ENCODE results near the gene POFUT1.
A peak's percentile ranks its signal among the peaks of the same experiment; 100 is the strongest.
"Not testable (repeated sequence)": the region's sequence is repeated elsewhere in the genome, so short reads cannot be mapped to it uniquely, and the experiment has no call there.

Gene POFUT1

GRCh38 chr20:32236819-32237218 is 29.1 kb downstream of the POFUT1 start:
- no peak for DNase-seq

DNA sequence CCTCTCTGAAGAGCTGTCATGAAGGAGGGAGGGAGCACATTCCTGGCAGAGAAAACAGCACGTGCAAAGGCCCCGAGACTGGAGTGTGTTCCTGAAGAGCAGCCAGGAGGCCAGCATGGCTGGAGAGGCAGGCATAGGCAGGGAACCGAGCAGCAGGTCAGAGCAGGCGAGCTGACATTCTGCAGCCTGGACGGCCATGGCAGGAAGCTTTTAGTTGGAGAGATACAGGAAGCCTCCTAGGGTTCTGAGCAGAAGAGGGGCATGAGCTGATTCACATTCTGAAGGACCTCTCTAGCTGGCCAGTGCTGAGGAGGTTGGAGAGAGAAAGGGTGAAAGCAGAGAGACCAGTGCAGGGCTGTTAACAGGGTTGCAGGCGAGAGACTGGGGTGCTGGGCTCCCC is 29.7 kb downstream of the POFUT1 start:
- DNase-seq: no peak

DNA sequence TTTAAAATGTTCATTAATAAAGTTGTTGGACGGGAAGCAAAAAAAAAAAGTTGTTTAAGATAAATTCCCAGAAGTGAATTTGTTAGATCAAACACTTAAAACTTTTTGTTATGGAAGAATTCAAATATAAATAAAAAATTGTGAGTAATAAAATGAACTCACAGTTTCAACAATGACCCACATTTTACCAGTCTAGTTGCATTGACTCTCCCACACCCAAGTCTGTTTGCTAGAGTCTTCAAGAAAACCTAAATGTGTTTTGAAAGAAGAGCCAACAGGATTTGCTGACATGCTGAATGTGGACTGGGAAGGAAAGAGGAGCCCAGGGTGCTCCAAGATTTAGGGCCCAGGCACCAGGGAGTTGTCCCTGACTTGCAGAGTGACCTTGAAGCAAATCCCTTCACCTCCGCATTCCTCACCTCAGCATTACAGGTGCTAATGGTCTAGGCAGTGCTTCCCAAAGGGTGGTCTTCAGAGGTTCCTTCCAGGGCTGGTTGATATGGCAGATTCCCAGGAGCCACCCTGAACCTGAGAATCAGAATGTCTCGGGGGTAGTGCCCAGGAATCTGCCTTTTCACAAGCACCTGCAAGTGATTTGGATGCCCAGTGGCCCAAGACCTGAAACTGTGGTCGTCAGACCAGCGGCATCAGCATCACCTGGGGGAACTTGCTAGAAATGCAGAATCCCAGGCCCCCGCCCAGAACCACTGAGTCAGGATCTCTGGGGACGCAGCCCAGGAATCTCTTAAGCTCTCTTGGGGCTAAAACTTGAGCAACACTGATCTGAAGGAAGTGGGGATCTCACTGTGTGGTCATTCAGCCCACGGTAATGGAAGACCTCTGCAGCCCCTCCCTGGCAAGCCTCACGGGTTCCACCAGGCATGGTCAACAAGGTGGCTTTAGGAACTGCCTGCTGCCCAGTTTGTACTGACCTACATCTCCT is 31.1 kb downstream of the POFUT1 start:
- DNase-seq: no peak

GRCh38 chr20:32240205-32240604 is 32.5 kb downstream of the POFUT1 start:
- no peak for DNase-seq

- no peak for DNase-seq
Measured at GRCh38 chr20:32241807-32242206, 34.1 kb downstream of the POFUT1 start.

GRCh38 chr20:32244150-32244823 is 36.6 kb downstream of the POFUT1 start:
- no peak for DNase-seq

DNA sequence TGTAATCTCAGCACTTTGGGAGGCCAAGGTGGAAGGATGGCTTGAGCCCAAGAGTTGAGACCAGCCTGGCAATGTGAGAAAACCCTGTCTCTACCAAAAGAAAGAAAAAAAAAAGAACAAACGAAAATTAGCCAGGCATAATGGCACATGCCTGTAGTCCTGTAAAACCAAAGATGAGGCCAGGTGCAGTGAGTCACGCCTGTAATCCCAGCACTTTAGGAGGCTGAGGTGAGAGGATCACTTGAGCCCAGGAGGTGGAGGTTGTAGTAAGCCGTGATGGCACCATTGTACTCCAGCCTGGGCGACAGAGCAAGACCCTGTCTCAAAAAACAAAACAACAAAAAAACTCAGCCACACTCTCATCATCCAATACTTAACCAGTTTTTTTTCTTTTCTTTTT is 37.3 kb downstream of the POFUT1 start:
- DNase-seq: no peak

- DNase-seq: not testable (repeated sequence)
Measured at GRCh38 chr20:32246208-32246607, 38.5 kb downstream of the POFUT1 start.

GRCh38 chr20:32248043-32248442 is 40.4 kb downstream of the POFUT1 start:
- DNase-seq: no peak

GRCh38 chr20:32249030-32249738 is 41.5 kb downstream of the POFUT1 start:
- DNase-seq: no peak

GRCh38 chr20:32251470-32251869 is 43.8 kb downstream of the POFUT1 start:
- no peak for DNase-seq

DNA sequence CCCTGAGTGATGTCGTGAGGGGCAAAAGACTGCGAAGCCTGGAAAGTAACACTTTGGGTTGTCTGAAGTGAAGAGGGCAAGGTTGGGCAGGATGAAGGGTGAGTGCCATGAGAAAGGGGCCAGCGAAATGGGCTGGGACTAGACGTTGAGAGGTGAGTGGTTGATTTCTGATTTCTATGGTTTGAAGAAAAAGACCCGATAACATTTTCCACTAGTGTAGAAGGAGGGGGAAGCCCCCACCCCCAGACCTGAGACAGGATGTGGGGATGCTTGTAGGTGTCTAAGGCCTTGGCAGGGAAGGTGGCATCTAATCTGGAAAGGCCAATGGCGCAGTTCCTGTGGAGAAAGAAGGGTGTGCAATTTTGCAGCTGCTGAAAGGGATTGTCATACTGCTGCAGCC is 44.5 kb downstream of the POFUT1 start:
- DNase-seq: no peak

GRCh38 chr20:32260973-32261372 is 53.3 kb downstream of the POFUT1 start:
- not testable (repeated sequence) for DNase-seq

- DNase-seq: no peak
Measured at GRCh38 chr20:32261644-32262043, 54.0 kb downstream of the POFUT1 start.

DNA sequence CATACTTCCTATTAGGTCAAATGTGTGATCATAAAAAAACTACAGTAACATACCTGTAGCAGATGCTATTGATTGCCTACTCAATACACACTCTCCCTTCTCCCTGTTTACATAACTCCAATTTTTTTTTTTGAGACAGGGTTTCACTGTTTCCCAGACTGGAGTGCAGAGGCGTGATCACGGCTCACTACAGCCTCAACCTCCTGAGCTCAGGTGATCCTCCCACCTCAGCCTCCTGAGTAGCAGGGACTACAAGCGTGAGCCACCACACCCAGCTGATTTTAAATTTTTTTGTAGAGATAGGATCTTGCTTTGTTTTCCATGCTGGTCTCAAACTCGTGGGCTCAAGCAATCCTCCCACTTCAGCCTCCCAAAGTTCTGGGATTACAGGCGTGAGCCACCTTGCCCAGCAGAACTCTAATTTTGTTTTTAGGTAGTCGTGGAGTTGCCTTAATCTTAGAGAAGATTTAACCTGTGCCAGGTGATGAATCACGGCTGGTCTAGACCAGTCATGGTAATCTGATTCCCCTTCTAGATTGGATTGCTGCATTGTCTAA is 55.8 kb downstream of the POFUT1 start:
- DNase-seq: no peak

GRCh38 chr20:32271620-32272019 is 63.9 kb downstream of the POFUT1 start:
- DNase-seq: no peak

- DNase-seq: no peak
Measured at GRCh38 chr20:32274359-32274758, 66.7 kb downstream of the POFUT1 start.

DNA sequence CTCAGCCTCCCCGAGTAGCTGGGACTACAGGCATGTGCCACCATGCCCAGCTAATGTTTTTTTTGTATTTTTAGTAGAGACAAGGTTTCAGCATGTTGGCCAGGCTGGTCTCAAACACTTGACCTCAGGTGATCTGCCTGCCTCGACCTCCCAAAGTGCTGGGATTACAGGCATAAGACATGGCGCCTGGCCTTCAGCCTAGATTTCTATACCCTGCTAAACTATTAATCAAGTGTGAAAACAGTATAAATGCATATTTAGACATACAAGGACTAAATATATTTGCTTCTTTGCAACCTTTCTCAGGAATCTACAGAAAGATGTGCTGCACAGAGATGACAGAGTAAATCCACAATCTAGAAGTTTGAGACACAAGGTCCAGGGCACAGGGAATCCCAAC is 67.5 kb downstream of the POFUT1 start:
- DNase-seq: not testable (repeated sequence)

- DNase-seq: peak; percentile 92
Measured at GRCh38 chr20:32277361-32278198, 69.9 kb downstream of the POFUT1 start, which contains the start of gene KIF3B. Gene KIF3B, plus strand, starts transcription at chr20:32277651. Its CDS starts 32,127 bp downstream, at chr20:32309778.

GRCh38 chr20:32278199-32278643 is 70.5 kb downstream of the POFUT1 start:
- DNase-seq: no peak

GRCh38 chr20:32281711-32282110 is 74.0 kb downstream of the POFUT1 start:
- DNase-seq: no peak

GRCh38 chr20:32282461-32282860 is 74.8 kb downstream of the POFUT1 start:
- DNase-seq: peak; percentile 89

Measured in NCI-H1105 (cell line).